HG03342 (cell line): ENCODE results near the gene MLLT3.

Experiments
- ATAC-seq: cut with Tn5 transposase; IDR thresholded peaks from one replicate; pipeline ENCODE4 v1.9.1; 2021; ENCODE audit warnings: mild to moderate bottlenecking, moderate library complexity; ENCODE audit not compliant: unreplicated experiment

MLLT3 gene

GRCh38 chr9:20630241-20630943, 8.1 kb upstream of the MLLT3 start:
- ATAC-seq: no peak

DNA sequence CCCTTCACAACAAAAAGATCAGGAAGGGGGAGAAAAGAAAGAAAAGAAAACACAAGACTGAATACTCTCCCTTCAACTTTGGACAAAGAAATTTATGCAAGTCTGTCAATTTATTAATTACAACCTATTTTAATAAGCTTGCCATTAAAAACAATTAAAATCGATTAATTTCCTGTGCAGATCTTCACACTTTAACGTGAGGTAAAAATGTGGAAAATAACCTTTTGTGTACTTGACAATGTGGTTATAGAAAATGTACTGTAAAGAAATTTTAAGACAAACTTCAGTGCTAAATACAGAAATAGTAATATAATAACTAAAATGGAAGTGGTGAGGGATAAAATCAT, 2.7 kb upstream of the MLLT3 start:
- no peak for ATAC-seq

- ATAC-seq: peak; percentile 21
Measured at GRCh38 chr9:20624201-20625002, 2.1 kb upstream of the MLLT3 start.

DNA sequence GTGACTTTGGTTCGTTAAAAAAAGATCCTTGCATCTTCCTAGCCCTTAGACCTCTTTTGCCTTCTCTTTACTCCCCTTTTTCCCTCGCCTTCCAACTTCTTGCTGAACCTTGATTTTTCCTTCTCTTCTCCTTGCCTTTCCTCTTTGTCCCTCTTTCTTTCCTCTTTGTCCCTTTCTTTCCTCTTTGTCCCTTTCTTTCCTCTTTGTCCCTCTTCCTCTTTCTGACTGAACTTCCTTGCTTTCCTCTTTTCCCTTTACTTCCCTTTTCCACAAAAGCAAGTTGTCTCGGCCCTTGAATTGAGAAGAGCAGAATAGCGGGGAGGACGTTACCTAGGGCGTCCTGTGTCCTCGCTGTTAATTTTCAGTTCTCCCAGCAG, 1.4 kb upstream of the MLLT3 start:
- no peak for ATAC-seq

DNA sequence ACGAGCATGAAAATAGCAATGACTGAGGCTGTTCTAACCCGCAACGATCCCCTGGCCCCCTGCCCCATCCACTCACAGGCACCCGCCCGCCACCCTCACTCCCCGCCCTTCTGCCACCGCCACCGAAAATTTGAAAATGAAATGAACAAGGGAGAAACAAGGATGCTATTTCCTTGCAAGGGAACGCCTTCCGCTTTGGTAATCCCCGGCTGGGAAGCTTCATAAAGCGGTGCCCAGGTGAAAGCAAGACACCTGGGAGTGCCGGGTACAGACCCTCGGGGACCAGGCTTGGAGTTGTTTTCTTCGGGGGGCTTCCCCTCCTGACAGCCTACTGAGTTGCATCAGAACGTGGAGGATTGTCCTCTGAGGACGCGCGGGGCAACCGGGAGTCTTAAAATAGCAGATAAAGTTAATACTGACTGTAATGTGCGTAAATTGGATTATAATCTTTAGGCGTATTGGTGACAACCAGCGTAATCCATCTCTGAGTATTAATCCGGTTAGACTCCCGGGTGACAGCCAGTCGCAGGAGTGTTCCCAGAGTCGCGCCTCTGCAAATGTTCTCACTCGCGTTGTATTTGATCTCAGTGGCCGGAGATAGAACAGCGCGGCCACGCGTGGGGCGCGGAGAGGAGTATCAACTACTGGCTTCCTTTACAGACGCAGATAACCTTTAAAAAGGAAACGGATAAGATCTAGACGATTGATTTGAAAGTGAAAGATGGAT, 885 bp upstream of the MLLT3 start:
- ATAC-seq: peak; percentile 9

- ATAC-seq: peak; percentile 14
Measured at GRCh38 chr9:20621471-20622329, 599 bp downstream of the MLLT3 start.

DNA sequence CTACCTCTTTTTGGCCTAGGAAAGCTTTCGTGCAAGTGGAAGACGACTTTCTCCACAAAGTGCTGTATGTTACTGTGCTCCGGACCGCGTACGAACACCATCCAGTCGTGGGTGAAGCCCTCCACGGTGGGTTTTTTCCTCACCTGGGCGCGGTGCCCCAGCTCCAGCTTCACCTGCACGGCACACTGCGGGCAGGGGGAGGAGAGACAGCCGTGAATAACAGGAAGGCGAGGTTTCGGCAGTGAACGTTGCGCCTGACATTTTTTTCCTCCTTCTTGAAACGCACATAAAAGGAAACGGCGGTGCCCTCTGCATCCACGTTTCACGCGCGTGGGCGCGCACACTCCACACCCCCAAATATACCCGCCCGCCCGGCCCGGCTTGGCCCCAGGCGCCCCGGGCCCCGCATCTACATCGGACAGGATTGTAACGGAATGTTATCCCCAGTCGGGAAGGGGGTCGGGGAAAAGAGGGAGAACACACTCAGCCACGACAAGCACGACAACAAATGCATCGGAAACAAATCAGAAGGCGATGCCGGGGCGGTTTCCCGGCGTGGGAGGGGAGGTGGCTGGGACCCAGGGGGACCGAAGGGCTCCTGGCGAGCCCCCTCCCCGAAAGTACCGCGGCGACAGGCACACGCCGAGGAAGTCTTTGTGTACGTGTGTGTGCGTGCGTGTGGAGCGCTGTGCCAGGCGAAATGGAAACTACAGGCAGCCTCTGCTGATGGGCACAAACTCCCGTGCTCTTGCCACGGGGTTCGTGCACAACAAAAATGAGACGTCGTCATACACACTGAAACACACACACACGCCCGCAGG, 1.4 kb downstream of the MLLT3 start:
- ATAC-seq: no peak

DNA sequence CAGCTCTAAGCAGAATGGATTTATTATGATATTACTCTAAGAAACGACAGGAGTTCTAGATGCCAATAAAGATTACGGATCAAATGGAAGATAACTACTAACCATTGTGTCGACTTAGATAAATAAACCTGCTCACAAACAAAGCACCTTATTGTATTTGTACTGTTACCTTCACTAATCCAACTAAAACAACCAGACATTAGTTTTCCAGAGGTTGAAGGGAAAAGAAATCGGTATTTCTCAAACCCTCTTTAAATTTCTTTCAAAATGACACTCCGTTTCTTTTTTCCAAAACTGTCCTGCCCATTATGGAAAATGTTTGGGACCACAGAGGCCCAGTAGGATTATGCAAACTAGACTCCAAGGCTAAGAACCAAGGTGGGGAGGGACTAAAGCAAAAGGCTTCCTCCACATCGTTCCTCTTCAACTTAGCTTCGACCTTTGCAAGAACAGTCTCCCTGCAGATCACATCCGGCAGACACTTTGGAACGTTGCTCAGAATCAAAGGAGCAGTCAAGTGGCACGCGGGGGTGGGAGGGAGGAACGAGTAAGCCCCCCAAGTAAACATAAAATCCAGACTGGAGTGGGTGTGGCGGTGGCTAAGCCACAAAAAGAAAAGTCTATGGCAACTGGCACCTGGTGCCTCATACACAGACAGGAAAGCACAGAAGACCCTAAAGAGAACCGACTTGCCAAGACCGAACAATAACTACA, 2.7 kb downstream of the MLLT3 start:
- no peak for ATAC-seq

DNA sequence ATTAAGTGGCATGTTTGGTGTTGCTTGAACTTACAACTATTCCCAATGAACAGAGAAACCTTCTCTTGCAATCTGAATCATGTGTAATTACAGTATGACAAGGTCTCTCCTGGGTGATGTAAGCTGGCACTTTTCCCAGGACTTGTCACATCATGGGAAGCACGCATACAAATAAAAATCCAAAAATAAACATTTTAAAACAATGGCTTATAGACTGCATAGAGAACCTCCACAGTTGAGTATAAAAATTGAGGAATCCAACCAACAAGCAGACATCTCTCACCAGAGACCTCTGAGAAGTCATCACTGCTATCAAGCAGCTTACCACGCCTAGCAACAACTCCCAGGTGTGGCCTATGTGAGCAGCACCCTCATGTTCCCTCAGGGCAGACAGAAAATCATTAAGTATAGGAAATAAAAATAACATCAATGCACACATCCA, 3.9 kb downstream of the MLLT3 start:
- ATAC-seq: no peak

DNA sequence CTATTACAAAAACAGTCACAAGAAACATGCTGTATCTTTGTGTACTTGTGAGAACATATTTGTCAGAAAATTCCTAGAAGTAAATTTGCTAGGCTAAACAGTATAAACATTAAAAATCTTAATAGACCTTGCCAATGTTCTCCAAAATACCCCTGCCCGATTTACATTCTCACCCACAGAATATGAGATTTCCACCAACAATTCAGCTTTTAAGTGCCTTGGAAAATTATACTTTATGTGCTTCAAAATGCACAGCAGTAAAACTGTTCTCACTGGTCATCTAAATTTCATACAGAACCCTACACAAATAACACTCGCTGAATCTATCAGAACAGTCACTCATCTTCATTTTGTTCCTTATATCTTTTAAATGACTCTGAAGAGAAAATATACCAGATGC, 5.5 kb downstream of the MLLT3 start:
- no peak for ATAC-seq

GRCh38 chr9:20614602-20615216, 7.6 kb downstream of the MLLT3 start:
- no peak for ATAC-seq

DNA sequence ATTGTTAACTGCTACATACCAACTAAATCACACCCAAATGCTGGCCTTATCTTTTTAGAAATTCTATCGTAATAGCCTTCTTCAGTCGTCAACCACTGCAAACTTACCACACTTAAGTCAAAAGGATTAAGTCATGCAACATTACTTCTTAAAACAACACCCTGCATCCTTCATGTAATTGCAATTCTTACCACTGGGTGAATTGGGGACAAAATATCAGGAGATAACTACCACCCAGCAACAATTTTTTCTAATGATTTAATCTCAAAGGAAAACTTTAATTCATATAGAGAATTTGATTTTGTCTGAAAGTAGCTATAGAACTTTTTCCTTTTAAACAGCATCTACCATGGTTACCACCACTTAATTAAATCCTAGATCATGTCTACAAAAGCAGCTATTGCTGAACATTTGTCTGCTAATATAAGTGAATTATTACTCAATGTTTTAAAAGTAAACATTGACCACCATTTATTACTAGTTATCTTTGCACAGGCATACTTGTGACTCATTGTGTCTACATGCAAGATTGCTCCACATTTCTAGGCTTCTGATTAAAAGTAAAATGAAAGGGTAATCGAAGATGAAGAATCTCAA, 10.5 kb downstream of the MLLT3 start:
- no peak for ATAC-seq

DNA sequence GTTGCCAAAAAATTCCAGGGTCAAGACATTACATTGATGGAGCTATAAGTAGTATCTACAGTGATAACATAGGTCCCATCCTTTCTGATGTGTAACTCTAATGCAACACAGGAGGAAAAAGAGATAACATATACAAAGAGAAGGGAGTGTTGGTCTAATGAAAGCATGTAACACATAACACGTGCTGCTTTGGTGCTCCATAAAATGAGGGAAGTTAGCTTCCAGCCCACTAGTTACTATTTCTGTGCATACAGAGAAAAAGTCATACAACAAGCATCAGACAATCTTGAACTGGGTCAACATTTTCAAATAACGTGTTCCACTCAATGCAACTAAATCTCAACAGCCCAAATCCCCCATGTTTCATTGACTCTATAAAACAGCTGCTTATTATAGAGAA, 11.7 kb downstream of the MLLT3 start:
- no peak for ATAC-seq

GRCh38 chr9:20608582-20608981, 13.7 kb downstream of the MLLT3 start:
- ATAC-seq: no peak

- no peak for ATAC-seq
Measured at GRCh38 chr9:20606652-20607051, 15.6 kb downstream of the MLLT3 start.

GRCh38 chr9:20604562-20604961, 17.7 kb downstream of the MLLT3 start:
- ATAC-seq: peak; percentile 92

GRCh38 chr9:20603524-20604268, 18.6 kb downstream of the MLLT3 start:
- no peak for ATAC-seq

DNA sequence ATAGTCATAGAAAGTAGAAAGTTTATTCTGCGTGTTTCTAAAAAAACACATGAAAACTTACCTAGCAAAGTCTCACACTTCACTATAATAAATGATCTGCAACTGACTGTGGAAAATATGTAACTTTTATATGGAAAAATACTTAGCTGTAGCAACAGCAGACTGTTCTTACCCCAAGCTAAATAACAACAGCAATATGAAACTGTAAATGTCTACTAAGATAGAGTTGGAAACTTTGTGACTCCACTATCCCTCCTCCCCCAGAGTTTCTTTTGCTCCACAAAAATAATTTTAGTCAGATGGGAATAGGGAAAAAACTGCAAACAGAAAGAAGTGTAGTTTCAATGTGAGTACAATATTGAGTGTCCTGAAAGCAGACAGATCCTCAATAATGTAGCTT, 21.0 kb downstream of the MLLT3 start:
- no peak for ATAC-seq
